T-cell (primary cell): Measurements from ENCODE around the gene RFX3. TPM values are rescaled to one million over a fixed set of nuclear protein-coding genes. Genes with fewer than 3 reads are reported as not detected.

Source experiments
- ATAC-seq, 4 experiments: fragments of 200-7000 bp in 3 of 4; fragments of 150-1000 bp in 1 of 4; cut with Tn5 transposase; replicated peaks in 1 of 4; 1 replicate in 3 of 4; 2 replicates in 1 of 4; pipeline ENCODE4 v1.10.0; 2021; ENCODE audit warnings: moderate library complexity in 3 of 4, mild to moderate bottlenecking in 2 of 4, moderate number of reproducible peaks in 1 of 4
- CTCF ChIA-PET, 2 donors: fragments of 300-600 bp; sonication (Branson Sonifier 250); formaldehyde crosslinking; loops; one replicate each; lab custom pipeline; 2022; ENCODE audit warnings: antibody characterized with exemption in 2 of 2; lab: Charles Lee
- POLR2A ChIA-PET, 2 donors: fragments of 300-600 bp; sonication (Branson Sonifier 250); formaldehyde crosslinking; loops; one replicate each; lab custom pipeline; 2022; ENCODE audit warnings: antibody characterized with exemption in 2 of 2; lab: Charles Lee
- DNase-seq, 35 experiments: peaks; one replicate each; pipeline versions ENCODE4 v3.0.0 to v3.0.0-alpha.2; 2013 to 2023
- H3K27ac ChIP-seq: one replicate; pipeline ENCODE4 v1.5.1; 2013; ENCODE audit warnings: low read length
- H3K27me3 ChIP-seq, 2 experiments: replicated peaks in 1 of 2; 1 replicate in 1 of 2; 2 replicates in 1 of 2; pipeline versions ENCODE4 v1.6.1 to v1.7.0; 2013; ENCODE audit warnings: low read length in 1 of 2, mixed read lengths in 1 of 2; ENCODE audit not compliant: control insufficient read depth in 2 of 2, insufficient read depth in 2 of 2; ENCODE audit errors: extremely low read depth in 1 of 2
- H3K36me3 ChIP-seq, 2 donors: 1 replicate in 1 of 2; 2 replicates in 1 of 2; pipeline versions ENCODE4 v1.6.1 to v1.7.0; 2013; ENCODE audit warnings: low read length in 1 of 2; ENCODE audit not compliant: control insufficient read depth in 2 of 2, insufficient read depth in 1 of 2; ENCODE audit errors: extremely low read depth in 1 of 2
- H3K4me1 ChIP-seq, 2 experiments: 1 replicate in 1 of 2; 2 replicates in 1 of 2; pipeline versions ENCODE4 v1.6.1 to v1.7.0; 2013; ENCODE audit warnings: low read length in 2 of 2, mixed read lengths in 1 of 2; ENCODE audit not compliant: insufficient read depth in 2 of 2, control insufficient read depth in 1 of 2; ENCODE audit errors: extremely low read depth in 1 of 2
- H3K4me3 ChIP-seq, 2 donors: 1 replicate in 1 of 2; 2 replicates in 1 of 2; pipeline versions ENCODE4 v1.5.1 to v1.7.0; 2013; ENCODE audit warnings: mild to moderate bottlenecking in 2 of 2, low read length in 1 of 2, moderate library complexity in 1 of 2; ENCODE audit not compliant: control insufficient read depth in 1 of 2; ENCODE audit errors: extremely low read depth in 1 of 2
- H3K9me3 ChIP-seq: 2 replicates; pipeline ENCODE4 v1.7.0; 2013
- H3K27ac Mint-ChIP-seq, 2 donors: one replicate each; pipeline ENCODE4 v1.8.0; 2020 to 2021; ENCODE audit warnings: mild to moderate bottlenecking in 2 of 2, mixed read lengths in 2 of 2
- H3K27me3 Mint-ChIP-seq, 2 donors: one replicate each; pipeline ENCODE4 v1.8.0; 2021 to 2022; ENCODE audit warnings: mixed read lengths in 2 of 2
- H3K36me3 Mint-ChIP-seq: one replicate; pipeline ENCODE4 v1.8.0; 2021; ENCODE audit warnings: mixed read lengths
- H3K4me1 Mint-ChIP-seq, 3 donors: one replicate each; pipeline ENCODE4 v1.8.0; 2020 to 2022; ENCODE audit warnings: mixed read lengths in 3 of 3, mild to moderate bottlenecking in 1 of 3
- H3K4me3 Mint-ChIP-seq, 3 donors: one replicate each; pipeline ENCODE4 v1.8.0; 2020 to 2022; ENCODE audit warnings: mild to moderate bottlenecking in 3 of 3, mixed read lengths in 3 of 3, moderate library complexity in 3 of 3
- H3K9me3 Mint-ChIP-seq, 3 donors: one replicate each; pipeline ENCODE4 v1.8.0; 2020 to 2022; ENCODE audit warnings: mixed read lengths in 3 of 3
- WGBS: methylation state at CpG from one replicate; pipeline ENCODE4 v1.1.5; 2013; ENCODE audit warnings: missing lambda C conversion rate; ENCODE audit not compliant: insufficient coverage; 5-methylcytosine and 5-hydroxymethylcytosine counted together
- total RNA-seq, 35 experiments: library from RNA in 6 of 35; stranded (reverse) in 6 of 35; fragments of 120-200 nt in 1 of 35; gene quantifications; one replicate each; pipeline versions ENCODE4 v1.2.1 to v1.2.4 and lab custom pipeline; 2013 to 2026

RFX3 gene
- total RNA-seq, 5 donors from 2014 or later (not counting 1 experiment from before 2014, with no cell fraction given), result 16.3 to 32.2 (median 20.5) TPM

DNA sequence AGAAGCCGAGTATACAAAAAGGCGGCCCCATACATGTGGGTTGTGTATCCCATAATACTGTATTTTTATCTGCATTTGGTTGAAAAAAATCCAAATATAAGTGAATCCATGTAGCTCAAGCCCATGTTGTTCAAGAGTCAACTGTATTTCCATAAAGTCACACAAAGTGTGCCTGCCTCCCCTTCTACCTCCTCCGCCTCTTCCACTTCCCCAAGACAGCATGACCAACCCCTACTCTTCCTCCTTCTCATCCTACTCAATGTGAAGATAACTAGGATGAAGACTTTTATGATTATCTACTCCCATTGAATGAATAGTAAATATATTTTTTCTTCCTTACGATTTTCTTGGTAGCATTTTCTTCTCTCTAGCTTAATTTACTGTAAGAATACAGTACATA lies 92.7 kb downstream of the RFX3 start:
- Histone ChIP-seq H3K4me1 (no peaks in the 10 kb centered on the region), H3K4me3 (no peak overlapping the region), H3K27me3 (no peaks in the 10 kb centered on the region), H3K9me3 (no peaks in the 10 kb centered on the region), H3K27ac (no peak overlapping the region), H3K36me3 (no peaks in the 10 kb centered on the region)
- Mint-ChIP-seq H3K27me3 (no peaks in the 10 kb centered on the region), H3K4me3 (no peak overlapping the region), H3K4me1 (peaks cover 0 to 8% (median 0%) of the 10 kb centered on the region in 3 donors), H3K27ac (no peak overlapping the region), H3K36me3 (peaks cover 38% of the 10 kb centered on the region), H3K9me3 (peaks cover 0 to 10% (median 0%) of the 10 kb centered on the region in 3 donors)
- WGBS, result no CpG with 5 or more reads among the region's 4 CpGs
- CTCF ChIA-PET, result interaction anchor here in 1 of 2 donors (1.0 kb wide), 1 partner anchor 8 kb away, joined by 3 read pairs; no protein-coding TSS in a partner anchor
- POLR2A ChIA-PET, result interaction anchor here in 1 of 2 donors (0.5 kb wide), 1 partner anchor 18 kb away, joined by 5 read pairs; no protein-coding TSS in a partner anchor
- no peak for ATAC-seq
- no peak for DNase-seq

DNA sequence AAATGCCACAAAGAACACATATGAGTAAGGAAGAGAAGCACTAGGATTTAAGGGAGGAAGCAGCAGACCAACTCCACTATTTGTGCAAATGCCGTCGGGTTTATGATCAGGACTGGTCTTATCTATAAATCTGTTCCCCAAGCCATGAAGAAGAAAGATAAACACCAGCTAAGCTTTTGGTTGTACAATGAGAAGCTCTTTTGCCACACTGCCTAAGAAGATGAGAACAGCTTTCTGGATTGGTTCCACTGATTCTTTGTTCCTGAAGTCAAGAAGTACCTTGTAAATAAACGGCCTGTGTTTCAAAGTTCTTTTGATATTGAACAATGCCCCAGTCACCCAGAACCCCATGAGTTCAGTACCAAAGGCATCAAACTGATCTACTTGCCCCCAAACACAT lies 93.9 kb downstream of the RFX3 start:
- Histone ChIP-seq H3K27ac (no peak overlapping the region), H3K9me3 (no peaks in the 10 kb centered on the region), H3K27me3 (no peaks in the 10 kb centered on the region), H3K36me3 (no peaks in the 10 kb centered on the region), H3K4me3 (no peak overlapping the region), H3K4me1 (no peaks in the 10 kb centered on the region)
- peaks cover 0 to 11% (median under 1%) of the 10 kb centered on the region in 3 donors for H3K9me3 Mint-ChIP-seq
- no peak overlapping the region for H3K27ac Mint-ChIP-seq
- WGBS, result 93% methylated on average over 3 of the region's 3 CpGs
- no peak for ATAC-seq
- H3K4me1 Mint-ChIP-seq, result peaks cover 0 to 5% (median 0%) of the 10 kb centered on the region in 3 donors
- CTCF ChIA-PET, result no interaction called here
- no peak for DNase-seq
- H3K4me3 Mint-ChIP-seq, result no peak overlapping the region
- no peaks in the 10 kb centered on the region for H3K27me3 Mint-ChIP-seq
- POLR2A ChIA-PET, result no interaction called here
- peaks cover 41% of the 10 kb centered on the region for H3K36me3 Mint-ChIP-seq

DNA sequence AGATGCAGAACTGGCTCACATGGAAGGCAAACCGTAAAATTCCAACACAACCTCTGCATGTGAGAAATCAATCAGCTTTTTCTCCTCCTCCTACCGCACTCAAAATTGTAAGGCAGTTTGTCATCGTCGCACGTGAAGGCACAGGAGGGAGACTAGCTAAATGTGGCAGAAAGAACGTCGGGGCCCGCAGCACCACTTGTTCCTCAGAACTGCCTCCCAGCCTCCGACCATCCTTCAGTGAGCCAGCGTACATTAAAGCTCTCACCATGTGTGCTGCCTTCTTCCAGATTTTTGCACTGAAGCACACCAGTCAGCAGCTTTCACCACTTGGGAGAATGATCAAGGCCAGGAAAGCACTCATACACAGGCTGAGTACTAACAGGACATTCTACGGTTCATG lies 105.9 kb downstream of the RFX3 start:
- no peak overlapping the region for H3K4me3 Mint-ChIP-seq
- Histone ChIP-seq H3K4me3 (no peak overlapping the region), H3K36me3 (no peaks in the 10 kb centered on the region), H3K9me3 (no peaks in the 10 kb centered on the region), H3K27ac (no peak overlapping the region), H3K4me1 (no peaks in the 10 kb centered on the region), H3K27me3 (no peaks in the 10 kb centered on the region)
- H3K4me1 Mint-ChIP-seq, result peaks cover 5 to 10% (median 9%) of the 10 kb centered on the region in 3 donors
- 97% methylated on average over 10 of the region's 11 CpGs for WGBS
- ATAC-seq, result no peak
- H3K27ac Mint-ChIP-seq, result no peak overlapping the region
- no peaks in the 10 kb centered on the region for H3K9me3 Mint-ChIP-seq
- CTCF ChIA-PET, result no interaction called here
- POLR2A ChIA-PET, result interaction anchor here (0.6 kb wide), 2 partner anchors 34 kb away, joined by 3 to 4 read pairs; no protein-coding TSS in a partner anchor
- no peak for DNase-seq
- peaks cover 24% of the 10 kb centered on the region for H3K36me3 Mint-ChIP-seq
- H3K27me3 Mint-ChIP-seq, result no peaks in the 10 kb centered on the region

DNA sequence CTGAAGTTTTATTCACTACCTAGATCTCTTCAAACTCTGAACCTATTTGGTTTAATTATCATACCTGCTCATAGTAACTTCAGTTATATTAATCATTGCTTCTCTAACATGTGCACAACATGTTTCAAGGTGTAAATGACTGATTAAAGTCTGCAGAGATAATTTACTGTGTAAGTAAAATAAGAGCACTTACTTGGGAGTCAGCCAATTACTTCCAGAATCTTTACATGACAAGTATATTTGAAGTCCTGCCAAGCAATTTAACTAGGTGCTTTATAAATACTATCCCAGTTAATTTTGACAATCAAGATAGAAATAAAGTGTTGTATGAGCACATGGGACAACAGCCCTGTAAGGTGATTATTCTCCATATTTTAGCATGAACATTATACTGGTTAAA lies 109.9 kb downstream of the RFX3 start:
- no peaks in the 10 kb centered on the region for H3K4me1 ChIP-seq
- POLR2A ChIA-PET, result no interaction called here
- no peak overlapping the region for H3K4me3 ChIP-seq
- no peaks in the 10 kb centered on the region for H3K9me3 Mint-ChIP-seq
- no peaks in the 10 kb centered on the region for H3K36me3 ChIP-seq
- H3K27me3 Mint-ChIP-seq, result no peaks in the 10 kb centered on the region
- DNase-seq (no peak), ATAC-seq (no peak)
- H3K27me3 ChIP-seq, result no peaks in the 10 kb centered on the region
- no peak overlapping the region for H3K27ac Mint-ChIP-seq
- H3K27ac ChIP-seq, result no peak overlapping the region
- H3K9me3 ChIP-seq, result no peaks in the 10 kb centered on the region
- no peak overlapping the region for H3K4me3 Mint-ChIP-seq
- peaks cover 19% of the 10 kb centered on the region for H3K36me3 Mint-ChIP-seq
- CTCF ChIA-PET, result no interaction called here
- H3K4me1 Mint-ChIP-seq, result peaks cover 0 to 6% (median under 1%) of the 10 kb centered on the region in 3 donors

DNA sequence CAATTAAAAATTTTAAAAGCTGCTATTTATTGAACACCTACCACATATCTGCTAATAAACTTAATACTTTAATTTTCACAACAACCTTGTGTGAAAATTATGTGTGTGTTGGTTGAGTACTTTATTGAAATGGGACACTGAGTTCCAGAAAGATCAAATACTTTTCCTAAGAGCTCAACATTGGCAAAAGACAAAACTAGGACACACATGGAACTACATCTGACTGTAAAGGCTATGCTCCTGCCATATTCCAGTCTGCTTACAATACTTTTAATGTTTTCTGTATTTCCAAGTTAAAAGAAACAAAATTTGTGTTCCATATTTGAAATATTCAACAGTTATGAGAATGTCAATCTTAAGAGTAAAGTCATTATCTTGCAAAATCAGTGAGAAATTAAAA lies 111.8 kb downstream of the RFX3 start:
- Histone ChIP-seq H3K27me3 (no peaks in the 10 kb centered on the region), H3K27ac (no peak overlapping the region), H3K4me3 (no peak overlapping the region), H3K9me3 (no peaks in the 10 kb centered on the region), H3K4me1 (no peaks in the 10 kb centered on the region), H3K36me3 (no peaks in the 10 kb centered on the region)
- H3K36me3 Mint-ChIP-seq, result peaks cover 9% of the 10 kb centered on the region
- no peaks in the 10 kb centered on the region for H3K9me3 Mint-ChIP-seq
- ATAC-seq (no peak), DNase-seq (no peak)
- H3K27ac Mint-ChIP-seq, result no peak overlapping the region
- peaks cover 0 to 6% (median 0%) of the 10 kb centered on the region in 3 donors for H3K4me1 Mint-ChIP-seq
- no peak overlapping the region for H3K4me3 Mint-ChIP-seq
- ChIA-PET POLR2A (no interaction called here), CTCF (interaction anchor here in 1 of 2 donors (0.6 kb wide), 1 partner anchor 27 kb away, joined by 3 read pairs; no protein-coding TSS in a partner anchor)
- H3K27me3 Mint-ChIP-seq, result no peaks in the 10 kb centered on the region

DNA sequence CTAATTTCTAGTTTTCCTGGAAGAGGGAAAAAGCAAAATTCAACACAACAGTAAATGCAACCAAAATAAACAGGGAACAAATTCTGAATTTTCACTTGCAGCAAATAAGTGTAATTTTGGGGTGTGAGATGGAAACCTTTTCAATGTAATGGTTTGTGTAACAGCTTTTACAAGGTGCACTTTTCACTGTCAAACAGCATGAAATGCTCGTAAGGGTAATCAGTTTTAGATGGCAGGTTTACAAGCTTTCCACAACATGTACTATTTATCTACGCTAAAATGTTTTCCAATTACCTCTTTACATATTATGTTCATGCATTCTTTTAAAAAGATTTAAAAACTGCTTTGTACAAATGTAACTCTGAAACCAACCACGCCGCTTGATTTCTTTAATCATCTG lies 115.3 kb downstream of the RFX3 start:
- Histone ChIP-seq H3K9me3 (no peaks in the 10 kb centered on the region), H3K4me1 (no peaks in the 10 kb centered on the region), H3K36me3 (no peaks in the 10 kb centered on the region), H3K27ac (no peak overlapping the region), H3K4me3 (no peak overlapping the region), H3K27me3 (no peaks in the 10 kb centered on the region)
- ATAC-seq (no peak), DNase-seq (no peak)
- POLR2A ChIA-PET, result no interaction called here
- peaks cover 0 to 6% (median 2%) of the 10 kb centered on the region in 3 donors for H3K4me1 Mint-ChIP-seq
- CTCF ChIA-PET, result no interaction called here
- no peak overlapping the region for H3K4me3 Mint-ChIP-seq
- H3K9me3 Mint-ChIP-seq, result no peaks in the 10 kb centered on the region
- H3K27ac Mint-ChIP-seq, result no peak overlapping the region
- no peaks in the 10 kb centered on the region for H3K27me3 Mint-ChIP-seq
- peaks cover under 1% of the 10 kb centered on the region for H3K36me3 Mint-ChIP-seq
- no CpG with 5 or more reads among the region's 4 CpGs for WGBS

DNA sequence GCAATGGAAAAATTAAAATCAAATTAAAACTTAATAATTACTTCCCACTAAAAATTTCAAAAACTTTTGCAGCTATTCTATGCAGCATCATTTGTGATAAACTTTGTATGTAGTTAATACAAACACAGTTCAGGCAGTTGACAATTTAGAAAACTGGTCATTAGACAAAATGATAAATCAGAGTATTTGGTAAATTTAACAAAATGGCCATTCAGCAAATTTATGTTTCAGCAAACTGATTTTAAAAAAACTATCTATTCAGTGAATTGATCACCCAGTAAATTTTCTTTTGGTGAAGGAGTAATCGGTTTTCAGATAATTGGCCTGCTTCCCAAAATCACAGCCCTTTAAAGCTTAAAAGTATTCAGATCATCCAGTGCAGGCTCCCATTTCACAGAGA lies 116.3 kb downstream of the RFX3 start:
- Mint-ChIP-seq H3K9me3 (no peaks in the 10 kb centered on the region), H3K36me3 (no peaks in the 10 kb centered on the region), H3K27me3 (no peaks in the 10 kb centered on the region), H3K4me3 (no peak overlapping the region), H3K27ac (no peak overlapping the region), H3K4me1 (peaks cover 0 to 6% (median 2%) of the 10 kb centered on the region in 3 donors)
- Histone ChIP-seq H3K9me3 (no peaks in the 10 kb centered on the region), H3K36me3 (no peaks in the 10 kb centered on the region), H3K4me1 (no peaks in the 10 kb centered on the region), H3K27me3 (no peaks in the 10 kb centered on the region), H3K4me3 (no peak overlapping the region), H3K27ac (no peak overlapping the region)
- POLR2A ChIA-PET, result interaction anchor here in 1 of 2 donors (0.6 kb wide), 1 partner anchor 1175 kb away, joined by 6 read pairs; no protein-coding TSS in a partner anchor
- no peak for ATAC-seq
- WGBS, result no CpG with 5 or more reads among the region's 1 CpG
- CTCF ChIA-PET, result no interaction called here
- no peak for DNase-seq
